Islet precursor cell (in vitro differentiated cells): ENCODE measurements around the gene BDKRB2.

ENCODE experiments used
- DNase-seq: peaks from one replicate; pipeline ENCODE4 v3.0.0-alpha.2; 2018

BDKRB2 gene

GRCh38 chr14:96274122-96274521 is 69.5 kb downstream of the BDKRB2 start:
- peak; percentile 41 for DNase-seq

DNA sequence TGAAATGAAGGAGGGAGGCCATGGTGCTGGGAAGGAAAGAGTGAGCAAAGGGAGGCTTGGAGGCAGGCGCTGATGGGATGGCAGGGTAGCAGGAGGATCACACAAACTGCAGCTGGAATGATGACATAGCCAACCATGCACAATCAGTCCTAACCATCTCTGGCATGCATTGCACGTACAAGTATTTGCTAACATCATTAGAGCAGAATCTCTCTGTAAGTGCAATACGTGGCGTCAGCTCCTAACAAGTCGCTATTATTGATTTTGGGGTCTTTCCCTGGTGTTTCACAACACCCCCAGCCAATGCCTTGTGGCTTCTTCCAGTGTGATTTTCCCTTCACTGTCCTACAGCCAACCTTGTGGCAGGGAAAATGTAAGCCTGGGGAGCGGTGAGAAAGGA is 69.9 kb downstream of the BDKRB2 start:
- peak; percentile 50 for DNase-seq

DNA sequence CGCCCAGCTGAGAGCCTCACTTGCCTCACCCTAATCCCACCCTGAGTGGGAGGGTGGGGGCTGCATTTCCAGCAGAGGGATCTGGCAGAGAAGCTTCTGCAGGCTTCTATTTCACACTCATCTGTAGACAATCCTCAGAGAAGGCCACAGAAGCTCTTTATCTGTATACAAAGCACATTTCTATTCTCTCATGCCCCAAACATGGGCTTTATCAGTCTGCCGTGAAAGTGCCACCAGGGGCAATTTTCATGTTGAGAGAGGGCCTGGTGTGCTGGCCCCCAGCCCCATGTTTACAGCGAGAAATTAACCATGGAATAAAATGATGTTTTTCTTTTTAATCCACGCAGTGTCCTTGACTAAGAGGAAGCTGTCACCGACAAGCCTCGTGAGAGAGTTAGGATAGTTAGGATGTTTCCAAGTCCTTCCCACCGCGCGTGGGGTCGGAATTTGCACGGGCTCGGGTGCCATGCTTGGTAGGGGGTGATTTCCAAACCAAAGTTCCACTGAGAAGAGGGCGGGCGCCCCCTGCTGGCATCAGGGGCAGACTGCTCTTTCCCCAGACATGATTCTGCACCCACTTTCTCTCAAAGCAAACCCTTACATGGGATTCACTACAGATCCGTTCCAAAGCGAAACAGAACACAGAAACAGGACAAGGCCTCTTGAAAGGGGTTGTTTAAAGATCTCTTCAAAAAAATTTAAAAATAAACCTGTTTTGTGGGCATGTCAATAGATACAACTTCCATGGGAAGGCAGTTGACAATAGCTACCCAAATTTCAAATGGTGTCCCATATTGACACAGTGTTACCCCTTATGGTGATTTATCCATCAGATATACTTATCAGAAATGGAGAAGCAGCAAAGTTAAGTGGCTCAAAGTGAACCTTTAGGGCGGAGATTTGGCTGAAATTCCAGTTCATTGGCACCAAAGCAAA is 70.8 kb downstream of the BDKRB2 start:
- peak; percentile 77 for DNase-seq

DNA sequence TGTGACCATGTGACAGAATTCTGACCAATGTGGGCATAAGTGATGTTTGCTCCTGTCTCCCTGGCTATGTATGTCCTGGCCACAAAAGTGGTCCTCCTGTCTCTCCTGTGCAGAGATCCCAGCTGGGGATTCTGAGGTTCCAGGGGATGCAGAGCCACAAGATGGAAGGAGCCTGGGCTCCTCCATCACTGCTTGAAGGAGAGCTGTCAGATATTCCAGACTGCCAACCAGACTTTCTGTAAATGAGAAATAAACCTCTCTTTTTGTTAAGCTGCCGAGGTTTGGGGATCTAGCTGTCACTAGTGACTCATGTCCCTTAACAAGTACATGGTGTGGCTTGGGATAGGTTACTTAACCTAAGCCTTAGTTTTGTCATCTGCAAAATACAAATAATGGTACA is 73.3 kb downstream of the BDKRB2 start:
- no peak for DNase-seq

DNA sequence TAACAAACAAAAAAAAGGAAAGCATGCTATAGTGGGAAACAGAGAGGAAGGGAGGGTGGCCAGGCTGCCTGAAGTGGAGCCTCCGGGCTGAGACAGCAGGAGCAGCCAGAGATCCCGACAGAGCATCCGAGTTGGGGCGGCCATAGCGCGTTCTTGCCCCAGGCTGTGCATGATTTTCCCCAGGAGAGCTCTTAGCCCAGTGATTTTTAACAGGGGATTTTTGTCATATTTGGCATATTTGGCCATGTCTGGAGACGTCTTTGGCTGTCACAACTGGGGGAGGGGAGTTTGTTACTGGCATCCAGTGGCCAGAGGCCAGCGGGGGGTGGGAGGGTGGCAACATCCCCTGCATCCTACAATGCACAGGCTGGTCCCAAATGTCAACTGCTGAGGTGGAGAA is 74.9 kb downstream of the BDKRB2 start:
- DNase-seq, result peak; percentile 84

DNA sequence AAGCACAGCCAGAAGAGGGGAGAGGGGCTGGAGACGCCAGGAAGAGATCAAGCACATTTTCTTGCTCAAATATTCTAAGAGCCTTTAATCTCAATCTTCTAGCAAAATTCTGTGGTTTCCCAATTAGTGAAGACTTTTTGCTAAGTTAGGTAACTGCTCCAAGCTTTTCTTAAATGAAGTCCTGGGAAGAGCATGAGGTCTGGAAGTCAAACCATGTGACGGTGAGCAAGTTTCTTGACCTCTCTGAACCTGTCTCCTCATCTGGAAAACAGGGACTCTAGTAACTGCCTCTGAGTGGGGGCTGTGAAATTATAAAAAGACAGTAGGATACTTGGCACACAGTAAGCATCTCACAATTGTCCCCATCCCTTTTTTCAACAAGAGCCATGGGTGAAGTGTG is 75.5 kb downstream of the BDKRB2 start:
- no peak for DNase-seq

DNA sequence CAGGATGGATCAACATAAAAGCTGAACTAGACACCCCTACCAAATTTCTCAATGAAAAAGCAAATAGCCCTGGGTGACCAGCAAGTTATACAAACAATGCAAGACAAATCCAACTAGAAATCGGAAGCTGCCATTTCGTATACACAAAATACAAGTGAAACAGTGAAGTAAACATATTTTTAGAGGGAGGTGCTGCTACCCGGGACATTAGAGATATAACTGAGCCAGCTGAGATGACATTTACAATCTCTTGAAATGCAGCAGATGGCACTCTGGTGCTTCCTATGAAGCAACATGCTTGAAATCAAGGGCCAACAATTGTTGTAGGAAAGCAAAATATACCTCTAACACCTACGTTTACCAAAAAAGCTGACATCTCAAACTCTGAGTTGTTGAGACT is 76.8 kb downstream of the BDKRB2 start:
- DNase-seq, result no peak

GRCh38 chr14:96284008-96284407 is 79.4 kb downstream of the BDKRB2 start:
- no peak for DNase-seq

DNA sequence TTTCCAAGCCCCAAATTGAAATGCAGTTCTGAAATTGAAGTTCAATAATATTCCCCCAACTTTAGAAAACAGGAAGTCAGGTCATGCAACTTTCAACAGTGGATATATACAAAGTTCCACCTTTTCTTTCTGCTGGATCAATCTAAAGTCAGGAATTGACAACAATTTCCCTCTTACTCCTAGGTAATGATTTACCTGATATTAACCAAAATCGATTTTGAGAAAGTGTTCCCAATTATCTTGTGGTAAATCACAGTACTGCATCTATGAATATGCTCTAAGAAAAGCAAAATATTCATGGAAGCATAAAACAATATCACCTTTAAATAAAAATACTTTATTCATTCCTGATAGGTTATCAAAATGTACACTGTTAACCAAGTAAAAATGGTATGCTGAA is 79.8 kb downstream of the BDKRB2 start:
- DNase-seq, result no peak

DNA sequence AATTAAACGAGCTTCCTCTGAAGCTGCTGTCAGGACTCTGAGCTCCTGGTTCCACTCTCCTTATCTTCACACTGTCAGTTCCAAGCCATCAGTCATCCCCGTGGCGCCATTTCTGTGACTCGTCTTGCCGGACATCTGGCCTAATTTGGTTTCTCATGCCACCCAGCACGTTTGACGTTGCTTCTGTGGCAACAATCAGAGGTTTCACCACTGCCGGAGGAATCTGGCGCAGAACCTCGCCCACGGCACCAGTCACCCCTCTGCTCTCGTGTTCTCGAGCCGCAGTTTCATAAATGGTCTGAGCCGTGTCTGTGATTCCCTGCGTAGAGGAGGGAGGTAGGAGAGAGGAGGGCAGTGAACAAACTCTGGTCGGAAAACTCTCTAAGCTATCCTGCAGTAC is 81.0 kb downstream of the BDKRB2 start:
- no peak for DNase-seq

GRCh38 chr14:96286251-96286650 is 81.6 kb downstream of the BDKRB2 start:
- DNase-seq, result no peak

GRCh38 chr14:96287856-96288255 is 83.2 kb downstream of the BDKRB2 start:
- no peak for DNase-seq
